IPS-18a (cell line): Measurements from ENCODE around the gene SUPT5H.

Experiments
- H3K27ac ChIP-seq: one replicate; pipeline ENCODE4 v1.5.1; 2013; ENCODE audit warnings: low read length
- H3K27me3 ChIP-seq: one replicate; pipeline ENCODE4 v1.6.1; 2013; ENCODE audit warnings: mild to moderate bottlenecking, low read length; ENCODE audit not compliant: control insufficient read depth, insufficient read depth
- H3K36me3 ChIP-seq: one replicate; pipeline ENCODE4 v1.6.1; 2013; ENCODE audit warnings: low read depth, low read length; ENCODE audit not compliant: control insufficient read depth
- H3K4me1 ChIP-seq: one replicate; pipeline ENCODE4 v1.6.1; 2013; ENCODE audit warnings: low read depth, low read length; ENCODE audit not compliant: control insufficient read depth
- H3K4me3 ChIP-seq: one replicate; pipeline ENCODE4 v1.5.1; 2013; ENCODE audit warnings: low read length
- H3K9ac ChIP-seq: one replicate; pipeline ENCODE4 v1.6.1; 2013; ENCODE audit warnings: mild to moderate bottlenecking, low read length, moderate library complexity
- H3K9me3 ChIP-seq: one replicate; pipeline ENCODE4 v1.6.1; 2013; ENCODE audit warnings: low read depth, low read length; ENCODE audit not compliant: control insufficient read depth

SUPT5H gene

DNA sequence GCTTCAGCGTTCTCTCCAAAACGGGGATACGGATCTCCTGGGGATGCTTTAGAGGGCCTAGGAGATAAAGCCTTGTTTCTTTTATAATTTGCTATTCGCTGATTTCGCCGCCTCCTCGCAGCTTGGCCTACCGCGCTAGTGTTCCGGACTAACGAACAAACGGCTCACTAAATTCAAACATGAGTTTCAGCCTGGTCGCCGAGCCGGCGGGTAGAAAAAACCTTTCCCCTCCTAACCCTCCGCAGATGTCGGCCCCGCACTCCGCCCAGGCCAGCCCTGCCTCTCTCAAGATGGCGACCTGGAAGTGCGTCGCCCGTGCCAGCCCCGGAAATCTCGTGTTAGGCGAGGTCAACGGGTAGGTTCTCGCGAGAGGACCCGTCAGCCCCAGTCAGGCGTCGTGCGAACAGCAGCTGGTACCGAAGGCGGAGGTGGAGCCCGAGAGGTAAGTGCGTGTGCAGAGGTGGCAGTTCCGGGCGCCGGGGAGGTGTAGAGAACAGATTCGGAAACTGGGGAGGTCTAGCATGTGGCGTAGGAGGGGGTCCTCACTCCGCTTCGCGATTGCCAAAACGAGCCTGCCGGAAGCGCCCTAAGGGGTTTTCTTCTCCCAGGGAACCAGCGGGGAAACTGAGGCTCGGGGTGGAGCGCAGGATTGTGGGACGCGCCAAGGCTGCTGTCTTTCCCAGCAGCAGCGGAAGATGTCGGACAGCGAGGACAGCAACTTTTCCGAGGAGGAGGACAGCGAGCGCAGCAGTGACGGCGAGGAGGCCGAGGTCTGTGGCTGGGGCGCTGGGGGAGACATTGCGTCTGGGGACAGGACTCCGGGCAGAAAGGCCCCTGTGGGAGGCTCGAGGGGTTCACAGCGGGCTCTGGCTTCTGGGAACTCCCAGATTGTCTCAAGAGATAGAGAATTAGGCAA, at the start of gene SUPT5H:
TSS of gene SUPT5H (plus strand) at position 387 of the 916 bp plus-strand sequence. CDS start at position 696, 309 bp downstream.
- Histone ChIP-seq H3K27ac (peak within 1 kb of the TSS; percentile 77), H3K36me3 (no peaks in the 10 kb centered on the region), H3K9ac (peak within 1 kb of the TSS; percentile 90), H3K9me3 (no peaks in the 10 kb centered on the region), H3K4me1 (peaks cover 4% of the 10 kb centered on the region), H3K27me3 (no peaks in the 10 kb centered on the region), H3K4me3 (peak within 1 kb of the TSS; percentile 89)

DNA sequence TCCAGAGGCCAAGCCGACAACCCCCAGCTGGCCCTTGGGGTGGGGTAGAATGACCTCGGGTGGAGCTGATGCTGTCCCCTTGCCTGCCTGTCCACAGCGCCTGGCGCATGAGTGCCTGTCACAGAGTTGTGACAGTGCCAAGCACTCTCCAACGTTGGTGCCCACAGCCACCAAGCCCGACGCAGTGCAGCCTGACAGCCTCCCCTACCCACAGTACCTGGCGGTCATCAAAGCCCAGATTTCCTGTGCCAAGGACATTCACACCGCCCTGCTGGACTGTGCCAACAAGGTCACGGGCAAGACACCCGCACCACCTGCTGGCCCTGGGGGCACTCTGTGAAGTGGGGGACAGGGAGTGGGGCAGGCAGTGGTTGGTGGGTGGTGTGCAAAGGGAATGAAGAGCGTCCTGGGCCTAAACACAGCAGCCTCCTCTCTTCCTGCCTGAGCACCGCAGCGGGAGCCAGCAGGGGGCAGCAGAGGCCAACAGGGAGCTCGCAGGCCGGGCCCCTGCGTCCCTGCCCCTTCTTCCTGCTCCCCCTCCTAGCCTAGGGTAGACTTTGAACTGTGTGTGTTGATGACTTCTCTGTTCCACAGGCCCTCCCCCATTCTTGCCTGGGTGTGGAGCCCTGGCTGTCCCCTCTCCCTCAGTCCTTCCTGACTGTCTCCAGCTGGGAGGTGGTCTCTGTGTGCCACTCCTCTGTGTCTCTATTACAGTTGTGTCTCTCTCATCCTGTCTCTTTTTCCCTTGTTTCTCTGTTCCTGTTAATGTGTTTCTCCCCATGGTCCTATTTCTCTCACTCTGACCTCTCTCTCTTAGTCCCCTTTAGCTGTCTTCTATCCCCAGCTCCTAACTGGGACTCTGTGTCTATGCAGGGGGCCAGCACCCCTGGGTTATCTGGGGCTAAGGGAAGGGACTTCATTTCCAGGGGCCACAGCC, 47.8 kb upstream of the SUPT5H start:
- H3K27ac ChIP-seq, result no peak overlapping the region
- H3K36me3 ChIP-seq, result peaks cover 13% of the 10 kb centered on the region
- H3K9me3 ChIP-seq, result no peaks in the 10 kb centered on the region
- H3K4me1 ChIP-seq, result peaks cover 14% of the 10 kb centered on the region
- no peak overlapping the region for H3K4me3 ChIP-seq
- H3K9ac ChIP-seq, result no peak overlapping the region
- no peaks in the 10 kb centered on the region for H3K27me3 ChIP-seq

DNA sequence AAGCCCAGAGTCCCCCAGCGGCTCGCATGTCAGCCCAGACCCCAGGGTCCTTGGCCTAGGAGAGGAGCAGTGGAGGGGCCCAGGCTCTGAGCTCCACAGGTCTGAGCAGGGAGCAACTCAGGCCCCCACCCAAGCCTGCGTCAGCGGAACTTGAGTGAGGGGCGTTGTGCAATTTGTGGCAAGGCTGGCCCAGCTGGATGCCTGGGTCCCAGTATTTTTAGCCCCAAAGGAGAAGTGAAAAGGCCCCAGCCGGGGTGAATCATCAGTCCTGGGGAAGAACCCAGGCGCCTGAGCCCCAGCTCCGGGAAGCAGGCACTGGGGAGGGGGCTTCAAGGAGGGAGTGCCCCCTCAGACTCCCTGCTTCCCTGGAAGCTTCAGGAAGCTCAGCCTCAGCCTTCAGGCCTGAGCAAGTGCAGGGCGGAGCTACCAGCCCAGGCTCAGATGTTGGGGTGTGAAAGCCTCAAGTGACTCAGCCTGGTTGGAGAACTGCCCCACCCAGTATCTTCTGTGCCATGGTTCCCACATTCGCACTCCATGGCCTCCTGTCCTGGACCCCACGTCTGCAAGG, 47.0 kb upstream of the SUPT5H start:
- Histone ChIP-seq H3K4me1 (peaks cover 14% of the 10 kb centered on the region), H3K9me3 (no peaks in the 10 kb centered on the region), H3K9ac (no peak overlapping the region), H3K4me3 (no peak overlapping the region), H3K36me3 (peaks cover 13% of the 10 kb centered on the region), H3K27me3 (no peaks in the 10 kb centered on the region), H3K27ac (no peak overlapping the region)

DNA sequence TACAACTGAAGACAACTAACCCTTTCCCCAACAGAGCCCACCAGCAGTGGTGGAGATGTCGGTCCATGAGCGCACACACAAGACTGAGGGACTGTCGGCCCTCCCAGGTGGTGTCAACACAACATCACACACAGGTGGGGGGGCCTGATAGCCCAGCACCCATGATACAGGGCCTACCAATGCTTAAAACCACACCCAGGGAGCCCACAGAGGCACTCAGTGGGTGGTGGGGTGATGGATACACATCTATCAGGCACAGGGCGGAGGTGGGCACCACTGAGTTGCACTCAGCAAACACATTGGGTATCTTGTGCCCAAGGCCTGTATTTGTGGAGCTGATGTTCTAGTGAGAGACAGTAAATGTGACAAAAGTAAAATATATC, 45.7 kb upstream of the SUPT5H start:
- peaks cover 18% of the 10 kb centered on the region for H3K4me1 ChIP-seq
- H3K36me3 ChIP-seq, result peaks cover 6% of the 10 kb centered on the region
- H3K9ac ChIP-seq, result no peak overlapping the region
- no peaks in the 10 kb centered on the region for H3K27me3 ChIP-seq
- H3K27ac ChIP-seq, result no peak overlapping the region
- H3K4me3 ChIP-seq, result no peak overlapping the region
- H3K9me3 ChIP-seq, result no peaks in the 10 kb centered on the region

DNA sequence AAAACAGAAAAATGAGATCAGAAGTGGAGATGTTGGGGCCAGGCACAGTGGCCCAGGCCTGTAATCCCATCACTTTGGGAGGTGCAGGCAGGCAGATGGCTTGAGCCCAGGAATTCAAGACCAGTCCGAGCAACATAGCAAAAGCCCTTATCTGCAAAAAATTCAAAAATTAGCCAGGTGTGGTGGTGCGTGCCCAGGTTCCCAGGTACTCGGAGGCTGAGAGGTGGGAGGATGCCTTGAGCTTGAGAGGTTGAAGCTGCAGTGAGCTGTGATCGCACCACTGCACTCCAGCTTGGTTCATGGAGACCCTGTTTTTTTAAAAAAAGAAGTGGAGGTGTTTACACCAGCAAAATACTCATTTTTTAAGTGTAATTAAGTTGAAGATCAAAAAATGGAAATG, 45.3 kb upstream of the SUPT5H start:
- Histone ChIP-seq H3K27me3 (no peaks in the 10 kb centered on the region), H3K36me3 (peaks cover 4% of the 10 kb centered on the region), H3K4me3 (no peak overlapping the region), H3K9me3 (no peaks in the 10 kb centered on the region), H3K4me1 (peaks cover 18% of the 10 kb centered on the region), H3K27ac (no peak overlapping the region), H3K9ac (no peak overlapping the region)

DNA sequence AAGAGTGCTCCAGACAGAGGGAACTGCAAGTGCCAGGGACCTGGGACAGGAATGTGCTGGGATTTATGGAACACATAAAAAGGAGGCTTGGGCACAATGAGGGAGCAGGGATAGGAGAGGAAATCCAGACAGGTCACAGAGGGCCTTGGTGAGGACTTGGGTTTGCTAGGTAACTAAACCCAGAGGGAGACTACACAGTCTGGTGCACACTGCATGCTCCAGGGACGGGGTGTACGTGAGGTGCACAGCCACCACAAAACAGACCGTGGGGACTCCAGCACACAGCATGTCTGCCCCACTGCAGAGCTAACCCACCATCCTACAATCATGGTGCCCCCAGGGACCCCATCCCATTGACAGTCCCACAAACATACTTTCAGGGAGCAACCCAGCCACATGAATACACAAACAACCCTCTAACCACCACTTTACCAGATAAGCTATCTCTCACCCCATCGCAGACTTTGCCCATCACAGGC, 44.3 kb upstream of the SUPT5H start:
- no peaks in the 10 kb centered on the region for H3K36me3 ChIP-seq
- H3K27ac ChIP-seq, result no peak overlapping the region
- H3K9me3 ChIP-seq, result no peaks in the 10 kb centered on the region
- no peak overlapping the region for H3K4me3 ChIP-seq
- H3K4me1 ChIP-seq, result peaks cover 27% of the 10 kb centered on the region
- H3K27me3 ChIP-seq, result peaks cover 5% of the 10 kb centered on the region
- H3K9ac ChIP-seq, result no peak overlapping the region

DNA sequence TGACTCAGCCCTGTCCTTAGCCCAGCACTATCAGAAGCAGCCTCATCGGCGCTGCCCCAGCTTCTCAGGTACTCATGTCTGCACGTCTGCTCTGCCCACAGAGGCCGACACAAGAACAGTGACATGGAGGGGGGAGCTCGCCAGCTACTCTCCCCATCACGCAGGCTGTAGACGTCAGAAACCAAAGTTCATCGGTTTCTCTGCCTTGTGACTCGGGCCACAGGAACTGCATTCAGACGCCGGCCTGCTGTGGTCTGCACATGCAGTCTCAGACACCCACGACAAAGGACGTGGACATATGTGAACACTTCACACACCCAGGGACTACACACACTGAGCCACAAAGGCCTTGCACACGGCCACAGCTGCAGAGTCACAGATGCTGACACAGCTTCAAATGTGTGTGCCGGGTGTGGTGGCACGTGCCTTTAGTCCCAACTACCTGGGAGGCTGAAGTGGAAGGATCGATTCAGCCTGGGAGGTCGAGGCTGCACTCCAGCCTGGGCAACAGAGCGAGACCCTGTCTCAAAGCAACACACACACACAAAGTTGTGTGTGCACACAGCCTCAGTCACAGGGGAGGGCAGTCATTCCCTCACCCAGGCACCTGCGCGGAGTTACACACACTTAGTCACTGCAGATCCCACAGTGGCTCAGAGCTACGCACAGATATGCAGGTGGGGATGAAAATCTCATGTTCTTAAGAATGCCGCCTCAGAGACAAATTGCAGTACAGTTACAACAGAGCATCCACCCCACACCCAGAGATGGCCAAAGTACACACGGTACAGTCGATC, 43.6 kb upstream of the SUPT5H start:
- Histone ChIP-seq H3K27me3 (peaks cover 5% of the 10 kb centered on the region), H3K4me1 (peaks cover 29% of the 10 kb centered on the region), H3K4me3 (peak overlapping the region; percentile 66), H3K36me3 (no peaks in the 10 kb centered on the region), H3K27ac (peak overlapping the region; percentile 14), H3K9me3 (no peaks in the 10 kb centered on the region), H3K9ac (peak overlapping the region; percentile 73)

DNA sequence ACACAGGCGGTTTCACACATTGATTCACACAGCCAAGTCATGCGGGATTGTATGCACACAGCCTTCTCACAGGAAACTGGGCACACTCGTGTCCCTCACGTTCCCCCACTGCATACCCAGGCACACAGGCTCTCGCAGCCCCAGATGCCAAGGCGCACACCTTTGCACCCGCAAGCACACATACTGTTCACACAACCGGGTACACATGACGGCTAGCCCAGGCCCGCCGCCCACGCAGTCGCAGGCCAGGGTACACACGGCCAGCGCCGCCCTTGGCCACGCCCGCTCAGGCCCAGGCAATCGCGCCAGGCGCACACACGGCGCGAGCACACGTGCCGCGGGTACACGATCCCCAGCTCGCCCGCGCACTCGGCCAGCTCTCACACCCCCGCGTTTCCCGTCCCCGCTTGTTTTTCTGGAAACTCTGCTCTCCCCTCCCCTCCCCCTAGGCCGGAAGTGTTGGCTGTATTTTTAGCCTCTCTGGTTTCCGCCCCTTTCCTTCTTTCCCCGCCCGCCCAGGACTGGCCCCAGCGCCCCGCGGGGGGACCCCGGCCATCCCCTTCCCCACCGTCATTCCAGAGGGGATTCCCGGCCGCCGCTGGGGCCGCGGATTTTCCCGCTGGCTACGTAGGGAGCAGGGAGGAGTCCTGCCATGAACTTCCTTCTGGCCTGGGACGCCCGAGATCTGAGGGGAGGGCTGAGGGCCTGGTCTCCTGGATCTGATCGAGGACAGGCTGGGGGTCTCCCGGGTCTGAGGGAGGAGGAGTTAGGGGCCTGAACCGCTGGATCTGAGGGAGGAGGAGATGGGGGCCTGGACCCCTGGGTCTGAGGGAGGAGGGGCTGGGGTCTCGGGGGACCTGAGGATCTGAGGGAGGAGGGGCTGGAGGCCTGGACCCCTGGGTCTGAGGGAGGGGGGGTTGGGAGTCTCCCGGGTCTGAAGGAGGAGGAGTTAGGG, 42.8 kb upstream of the SUPT5H start:
- Histone ChIP-seq H3K9ac (peak overlapping the region; percentile 73), H3K27ac (peak overlapping the region; percentile 85), H3K27me3 (peaks cover 5% of the 10 kb centered on the region), H3K36me3 (no peaks in the 10 kb centered on the region), H3K4me1 (peaks cover 29% of the 10 kb centered on the region), H3K9me3 (no peaks in the 10 kb centered on the region), H3K4me3 (peak overlapping the region; percentile 66)

DNA sequence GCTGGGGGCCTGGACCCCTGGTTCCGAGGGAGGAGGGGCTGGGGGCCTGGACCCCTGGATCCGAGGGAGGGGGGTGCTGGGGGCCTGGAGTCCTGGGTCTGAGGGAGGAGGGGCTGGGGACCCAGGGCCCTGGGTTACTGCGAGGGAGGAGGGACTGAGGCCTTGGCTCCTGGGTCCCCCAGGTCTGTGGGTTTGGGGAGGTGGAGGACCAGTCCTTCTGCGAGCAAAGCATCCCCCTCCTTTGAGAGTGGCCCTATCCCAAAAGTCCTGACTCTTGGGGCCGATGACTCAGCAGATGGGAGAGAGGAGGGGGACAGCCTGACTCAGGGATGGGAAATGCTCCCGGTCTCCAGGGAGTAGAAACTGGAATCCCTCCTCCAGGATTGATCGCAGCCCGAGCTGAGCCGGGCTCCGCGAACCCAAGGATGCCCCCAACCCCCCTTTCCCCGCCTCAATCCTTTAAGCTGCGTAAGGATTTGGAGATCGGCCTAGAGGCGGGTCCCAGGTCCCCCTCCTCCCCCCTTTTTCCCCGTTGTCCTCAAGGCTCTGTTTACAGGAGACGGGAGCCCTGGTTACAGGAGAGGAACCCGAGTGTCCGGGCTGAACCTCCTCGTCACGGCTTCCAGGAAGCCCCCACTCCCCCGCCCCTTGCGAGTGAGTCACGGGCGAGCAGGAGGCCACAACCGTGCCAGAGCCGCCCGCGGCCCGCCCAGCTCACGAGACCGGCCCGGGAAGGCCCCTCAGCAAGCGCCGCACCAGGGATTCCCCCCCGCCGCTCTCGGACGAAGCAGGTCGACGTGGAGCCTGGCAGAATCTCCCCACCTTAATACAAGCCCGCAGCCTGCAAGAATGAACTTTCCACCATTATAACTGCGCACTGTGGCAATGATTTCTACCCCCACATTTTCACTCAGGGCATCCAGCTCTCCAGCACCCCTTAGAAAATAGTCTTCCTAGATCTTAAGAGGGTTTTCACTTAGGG, 41.8 kb upstream of the SUPT5H start:
- Histone ChIP-seq H3K4me1 (peaks cover 25% of the 10 kb centered on the region), H3K27ac (peak overlapping the region; percentile 85), H3K9me3 (no peaks in the 10 kb centered on the region), H3K4me3 (peak overlapping the region; percentile 66), H3K27me3 (peaks cover 5% of the 10 kb centered on the region), H3K36me3 (no peaks in the 10 kb centered on the region), H3K9ac (peak overlapping the region; percentile 73)
